ENCODE results near the gene TANGO6.
"Not testable (repeated sequence)": the region's sequence is repeated elsewhere in the genome, so short reads cannot be mapped to it uniquely, and the experiment has no call there.

The TANGO6 gene

DNA sequence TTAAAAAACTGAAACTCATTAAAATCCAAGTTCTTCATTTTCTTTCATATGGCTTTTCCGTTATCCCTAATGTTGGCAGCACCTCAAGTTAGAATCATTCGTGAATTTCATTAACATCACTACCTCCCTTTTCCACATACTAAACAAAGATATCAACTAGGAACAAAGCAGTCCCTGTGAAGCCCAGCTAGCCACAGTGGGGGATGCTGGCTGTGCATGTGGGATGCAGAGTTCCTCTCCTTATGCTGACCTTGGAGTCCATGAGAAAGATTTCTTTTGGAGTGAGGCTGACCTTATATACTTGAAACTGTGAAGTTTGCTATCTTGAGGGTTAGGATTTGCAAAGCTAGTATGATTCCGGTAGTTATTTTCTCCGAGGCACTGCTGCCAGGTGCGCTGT, 117.6 kb downstream of the TANGO6 start:
- no peak for DNase-seq (ENCODE audit: low read depth in 1 of 2, low spot score in 1 of 2)

DNA sequence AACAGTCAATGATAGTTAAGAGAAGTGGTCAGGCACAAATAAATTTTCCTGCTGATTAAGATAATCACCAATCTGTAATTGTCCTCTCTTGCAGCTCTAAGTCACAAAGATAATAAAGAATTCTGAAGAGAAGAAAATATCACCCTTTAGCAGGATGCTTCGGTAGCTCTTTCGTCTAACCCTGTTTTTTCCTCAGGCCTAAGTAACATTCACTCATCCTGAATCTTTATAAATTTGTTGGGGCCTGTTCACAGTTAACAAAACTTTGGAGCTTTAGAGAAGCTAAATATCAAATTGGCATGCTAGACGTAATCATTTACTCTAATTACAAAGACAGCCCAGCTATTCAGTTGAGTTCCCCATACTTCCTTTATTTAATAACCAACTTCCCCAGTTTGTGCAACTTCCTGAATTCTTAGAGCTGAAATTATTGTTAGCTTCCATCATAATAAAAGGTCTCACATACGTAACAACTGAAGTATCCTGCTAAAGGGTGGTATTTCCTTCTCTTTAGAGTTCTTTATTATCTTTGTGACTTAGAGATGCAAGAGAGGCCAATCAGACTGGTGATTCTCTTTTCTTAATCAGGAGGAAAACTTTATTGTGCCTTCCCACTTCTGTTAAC, 118.6 kb downstream of the TANGO6 start:
- DNase-seq (ENCODE audit: low read depth in 1 of 2, low spot score in 1 of 2): no peak

DNA sequence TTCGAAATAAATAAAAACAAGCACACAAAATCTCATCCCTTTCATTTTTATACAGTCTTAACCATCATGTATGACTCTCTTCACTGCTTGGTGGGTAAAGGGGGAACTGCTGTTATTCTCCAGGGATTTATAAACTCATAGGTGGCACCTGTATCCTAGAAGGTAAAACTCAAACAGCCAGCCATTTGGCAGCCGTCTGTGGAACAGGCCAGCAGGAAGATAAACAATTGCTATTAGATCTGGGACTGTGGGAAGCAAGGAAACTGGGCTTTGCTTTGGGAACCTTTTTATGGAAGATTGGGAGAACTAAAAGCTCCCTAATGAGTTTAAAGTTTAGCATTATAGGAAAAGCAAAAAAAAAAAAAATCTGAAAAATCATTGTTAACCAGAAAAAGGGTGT, 126.0 kb downstream of the TANGO6 start:
- no peak for DNase-seq (ENCODE audit: low read depth in 1 of 2, low spot score in 1 of 2)

GRCh38 chr16:68972013-68972412, 128.7 kb downstream of the TANGO6 start:
- DNase-seq (ENCODE audit: low read depth in 1 of 2, low spot score in 1 of 2): no peak

GRCh38 chr16:68972720-68973119, 129.4 kb downstream of the TANGO6 start:
- no peak for DNase-seq (ENCODE audit: low read depth in 1 of 2, low spot score in 1 of 2)

GRCh38 chr16:68973611-68974120, 130.3 kb downstream of the TANGO6 start:
- no peak for DNase-seq (ENCODE audit: low read depth in 1 of 2, low spot score in 1 of 2)

DNA sequence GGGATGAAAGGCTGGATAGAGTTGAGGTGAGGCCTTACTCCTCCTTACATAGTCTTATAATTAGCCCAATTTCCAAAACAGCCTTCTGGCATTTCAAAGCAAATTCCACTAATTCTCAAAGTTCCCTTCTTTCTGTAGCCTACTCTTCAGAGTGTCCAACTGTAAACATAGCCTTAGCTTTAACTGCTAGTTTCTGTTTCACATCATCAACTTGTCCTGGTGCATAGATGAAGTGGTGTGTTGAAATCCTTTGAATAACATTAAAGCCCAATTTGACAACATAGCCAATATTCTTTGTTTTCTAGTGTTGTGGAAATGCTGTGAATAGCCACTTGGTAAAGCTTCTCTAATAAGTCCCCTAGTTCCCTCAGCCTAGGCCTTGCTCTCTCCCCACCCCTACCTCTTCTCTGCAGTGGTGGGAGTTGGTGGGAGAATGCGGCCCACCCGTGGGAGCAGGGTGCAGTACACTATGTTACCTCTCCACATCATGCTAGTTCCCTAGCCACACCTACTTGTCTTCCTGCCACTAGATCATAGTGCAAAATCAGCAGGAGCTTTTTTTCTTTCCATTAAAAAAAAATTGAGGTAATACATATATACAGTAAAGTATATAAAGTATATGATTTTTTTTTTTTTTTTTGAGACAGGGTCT, 135.1 kb downstream of the TANGO6 start:
- no peak for DNase-seq (ENCODE audit: low read depth in 1 of 2, low spot score in 1 of 2)

- DNase-seq (ENCODE audit: low read depth in 1 of 2, low spot score in 1 of 2): no peak
Measured at GRCh38 chr16:68980695-68981315, 137.5 kb downstream of the TANGO6 start.

DNA sequence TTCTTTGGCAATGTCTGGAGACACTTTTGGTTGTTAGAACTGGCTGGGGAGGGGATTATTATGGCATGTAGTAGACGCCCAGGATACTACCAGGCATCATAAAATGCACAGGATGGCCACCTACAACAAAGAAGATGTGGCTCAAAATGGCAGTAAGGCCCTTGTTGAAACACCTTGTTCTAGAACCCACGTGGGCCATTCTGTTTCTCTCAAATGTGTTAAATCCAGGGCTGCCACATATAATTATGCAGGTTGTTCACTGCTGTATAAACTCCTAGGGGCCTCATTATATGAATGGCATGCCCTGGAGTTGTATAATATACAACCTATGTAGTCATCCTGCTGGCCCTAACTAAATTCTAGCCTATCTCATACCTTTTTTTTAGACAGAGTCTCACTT, 138.6 kb downstream of the TANGO6 start:
- DNase-seq (ENCODE audit: low read depth in 1 of 2, low spot score in 1 of 2): no peak

GRCh38 chr16:68984467-68984866, 141.1 kb downstream of the TANGO6 start:
- DNase-seq (ENCODE audit: low read depth in 1 of 2, low spot score in 1 of 2): no peak

DNA sequence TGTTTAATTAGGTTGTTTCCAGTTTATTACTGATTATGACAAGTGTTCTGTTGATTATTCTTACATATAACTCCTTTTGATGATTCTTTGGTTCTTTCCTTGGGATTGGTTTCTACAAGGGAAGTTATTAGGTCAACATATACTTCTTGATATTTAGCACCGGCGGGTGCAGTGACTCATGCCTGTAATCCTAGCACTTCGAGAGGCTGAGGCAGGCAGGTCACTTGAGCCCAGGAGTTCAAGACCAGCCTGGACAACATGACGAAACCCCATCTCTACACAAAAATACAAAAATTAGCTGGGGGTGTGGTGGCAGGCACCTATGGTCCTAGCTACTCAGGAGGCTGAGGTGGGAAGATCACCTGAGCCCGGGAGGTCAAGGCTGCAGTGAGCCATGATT, 141.9 kb downstream of the TANGO6 start:
- DNase-seq (ENCODE audit: low read depth in 1 of 2, low spot score in 1 of 2): no peak

DNA sequence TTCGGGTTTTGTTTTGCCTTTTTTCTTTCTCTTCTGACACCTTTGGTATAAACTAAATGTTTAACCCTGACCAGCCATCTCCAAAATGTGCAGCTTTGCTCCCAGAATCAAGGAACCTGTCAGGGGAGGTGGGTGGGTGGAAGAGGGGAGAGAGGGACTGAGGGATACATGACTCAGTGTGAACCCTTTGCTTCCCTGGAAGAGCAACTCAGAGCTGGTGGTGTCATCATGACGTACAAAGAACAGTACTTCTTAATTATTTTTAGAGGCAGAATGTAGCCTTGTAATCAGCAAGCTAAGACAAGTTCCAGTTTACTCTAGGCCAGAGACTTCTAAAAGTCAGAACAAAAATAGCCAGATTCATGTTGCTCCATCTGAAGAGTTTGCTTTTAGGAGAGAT, 142.5 kb downstream of the TANGO6 start:
- DNase-seq (ENCODE audit: low read depth in 1 of 2, low spot score in 1 of 2): no peak

DNA sequence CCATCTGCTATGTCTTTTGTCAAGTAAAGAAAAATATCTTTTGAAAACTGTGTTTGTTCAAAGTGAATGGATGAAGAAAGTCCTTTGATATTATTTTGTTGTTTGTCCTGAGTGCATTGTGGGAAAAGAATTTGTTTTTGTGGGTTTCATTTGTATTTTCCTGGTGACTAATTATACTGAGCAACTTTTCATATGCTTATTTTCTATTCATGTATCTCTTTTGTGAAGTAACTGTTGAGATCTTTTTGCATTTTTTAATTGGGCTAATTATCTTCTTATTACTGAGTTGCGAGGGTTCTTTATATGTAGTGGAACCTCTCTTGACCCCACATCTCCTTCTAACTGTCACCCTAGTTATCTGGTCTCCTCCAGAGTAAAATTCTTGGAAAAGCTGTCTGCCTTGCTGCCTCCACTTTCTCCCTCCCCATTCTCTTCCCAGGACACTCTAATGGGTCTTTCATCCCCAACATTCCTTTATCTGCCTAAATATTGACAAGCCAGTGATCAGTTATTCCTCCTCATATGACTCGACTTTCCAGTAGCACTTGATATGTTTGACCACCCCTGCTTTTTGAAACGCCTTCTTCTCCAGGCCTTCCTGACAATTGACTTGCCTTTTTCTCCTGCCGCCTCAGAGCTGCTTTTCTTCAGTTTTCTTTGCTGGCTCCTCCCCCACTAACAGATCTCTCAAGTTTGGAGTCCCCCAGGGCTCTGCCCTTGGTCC, 144.6 kb downstream of the TANGO6 start:
- no peak for DNase-seq (ENCODE audit: low read depth in 1 of 2, low spot score in 1 of 2)

- not testable (repeated sequence) for DNase-seq (ENCODE audit: low read depth in 1 of 2, low spot score in 1 of 2)
Measured at GRCh38 chr16:68990172-68990845, 147.0 kb downstream of the TANGO6 start.

DNA sequence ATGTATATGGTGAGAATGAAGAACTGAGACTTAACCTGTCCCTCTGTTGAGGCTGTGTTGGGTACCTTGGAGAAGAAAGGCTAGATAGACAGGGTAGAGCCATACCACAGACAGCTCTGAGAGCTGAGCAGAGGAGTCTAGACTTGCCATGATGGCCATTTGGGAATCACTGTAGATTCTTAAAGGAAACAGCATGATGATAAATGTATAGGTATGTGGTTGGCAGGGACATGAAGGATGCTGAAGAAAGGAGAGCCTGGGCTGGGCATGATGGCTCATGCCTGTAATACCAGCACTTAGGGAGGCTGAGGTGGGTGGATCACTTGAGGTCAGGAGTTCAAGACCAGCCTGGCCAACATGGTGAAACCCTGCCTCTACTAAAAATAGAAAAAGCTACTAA, 147.7 kb downstream of the TANGO6 start:
- no peak for DNase-seq (ENCODE audit: low read depth in 1 of 2, low spot score in 1 of 2)

- DNase-seq (ENCODE audit: low read depth in 1 of 2, low spot score in 1 of 2): no peak
Measured at GRCh38 chr16:68992521-68992920, 149.2 kb downstream of the TANGO6 start.

DNA sequence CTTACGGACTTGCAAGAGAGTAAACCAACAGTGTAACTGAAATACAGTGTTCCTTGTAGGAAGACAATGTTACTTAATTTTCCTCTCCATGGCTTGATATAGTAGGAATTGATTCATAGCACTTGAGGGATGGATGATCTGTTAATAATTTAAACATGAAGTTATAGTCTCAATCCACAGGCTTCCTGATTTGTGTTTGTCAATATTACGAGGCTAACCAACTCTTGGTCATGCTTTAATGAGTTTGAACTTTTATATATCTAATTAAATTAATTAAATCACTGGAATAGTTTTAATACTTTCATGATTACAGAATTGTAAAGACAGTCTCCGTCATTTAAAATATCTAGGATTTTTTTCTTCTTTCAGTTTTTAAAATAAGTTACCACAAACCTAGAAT, 150.1 kb downstream of the TANGO6 start:
- no peak for DNase-seq (ENCODE audit: low read depth in 1 of 2, low spot score in 1 of 2)

GRCh38 chr16:68993885-68994284, 150.6 kb downstream of the TANGO6 start:
- no peak for DNase-seq (ENCODE audit: low read depth in 1 of 2, low spot score in 1 of 2)

- DNase-seq (ENCODE audit: low read depth in 1 of 2, low spot score in 1 of 2): no peak
Measured at GRCh38 chr16:68994324-68994723, 151.0 kb downstream of the TANGO6 start.

DNA sequence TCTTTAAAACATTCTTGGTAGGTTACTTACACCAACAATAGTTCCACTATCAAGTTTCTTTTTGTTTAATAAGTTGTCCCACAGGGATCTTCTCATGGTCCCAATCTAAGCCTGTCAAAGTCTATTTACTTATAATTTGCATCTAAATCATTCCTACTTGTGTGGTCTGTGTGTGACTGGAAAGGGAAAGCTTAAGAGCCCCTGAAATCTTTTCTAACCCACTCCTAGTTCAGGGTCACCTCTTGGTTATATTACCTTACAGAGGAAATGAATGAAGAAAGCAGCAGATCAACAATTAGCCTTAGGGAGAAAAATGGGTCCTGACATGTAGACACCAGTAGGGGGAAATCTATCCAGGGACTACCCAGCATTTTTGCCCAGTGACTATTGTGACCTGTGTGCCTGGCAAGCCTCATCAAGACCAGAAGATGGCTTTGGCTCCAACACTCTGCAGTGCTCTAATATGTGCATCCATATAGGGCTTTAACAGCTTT, 151.7 kb downstream of the TANGO6 start:
- no peak for DNase-seq (ENCODE audit: low read depth in 1 of 2, low spot score in 1 of 2)

DNA sequence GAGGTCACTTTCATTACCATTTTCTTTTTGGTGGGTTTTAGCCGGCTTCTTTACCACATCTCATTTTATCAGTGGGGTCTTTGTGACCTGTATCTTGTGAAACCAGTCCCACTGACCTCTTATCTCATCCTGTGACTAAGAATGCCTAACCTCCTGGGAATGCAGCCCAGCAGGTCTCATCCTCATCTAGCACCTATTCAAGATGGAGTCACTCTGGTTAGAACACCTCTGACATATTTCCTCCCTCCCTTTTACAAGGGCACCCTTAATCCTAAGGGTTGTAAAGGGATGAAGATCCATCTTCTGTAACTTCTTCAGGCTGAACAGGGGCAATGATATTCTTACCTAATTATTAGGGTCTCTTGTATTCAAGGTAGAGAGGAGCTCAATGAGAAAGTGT, 154.2 kb downstream of the TANGO6 start:
- no peak for DNase-seq (ENCODE audit: low read depth in 1 of 2, low spot score in 1 of 2)
